ENCODE measurements around the gene MTFMT.

Gene MTFMT

DNA sequence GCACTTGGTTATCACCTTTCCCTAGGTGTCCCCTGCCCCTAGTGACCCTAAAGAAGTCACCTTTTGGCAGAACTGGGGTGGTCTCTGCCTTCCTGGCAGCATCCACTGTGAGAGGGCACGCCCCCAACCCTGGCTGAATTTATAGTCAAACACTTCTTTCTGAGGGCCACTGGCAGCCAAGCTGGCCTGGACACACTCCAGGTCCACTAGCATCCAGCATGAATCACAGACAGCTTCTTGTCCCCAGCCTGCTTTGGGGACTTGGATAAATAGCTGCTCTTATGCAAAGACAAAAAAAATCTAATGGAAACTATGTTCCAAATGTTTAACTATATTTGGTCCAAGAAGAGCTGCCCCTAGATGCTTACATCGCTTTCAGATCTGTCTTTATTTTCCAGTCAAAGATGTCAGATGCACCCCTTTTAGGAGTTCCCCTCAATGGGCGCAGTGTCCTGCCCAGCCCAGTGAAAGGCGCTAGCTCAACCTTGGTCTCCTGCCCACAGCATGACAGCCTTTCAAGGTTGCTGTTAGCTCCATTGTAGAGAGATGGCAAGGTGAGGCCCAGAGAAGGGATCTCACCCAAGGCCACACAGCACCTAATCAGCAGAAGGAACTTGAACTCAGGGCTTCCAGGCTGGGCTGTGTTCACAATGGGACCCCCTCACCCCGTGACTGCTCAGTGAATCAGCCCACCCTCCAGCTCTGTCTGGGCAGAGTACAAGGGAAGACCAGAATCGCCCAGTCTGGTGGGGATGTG, 31.4 kb upstream of the MTFMT start:
- Histone ChIP-seq H3K36me3 (ENCODE audit: insufficient read depth) (no peaks in the 10 kb centered on the region), H2AFZ (ENCODE audit: low read depth) (no peak overlapping the region), H3K79me2 (ENCODE audit: insufficient read depth, low read depth) (no peaks in the 10 kb centered on the region), H3K27me3 (ENCODE audit: insufficient read depth, low read depth) (peaks cover 2% of the 10 kb centered on the region; the same call in 1 of the 2 replicates), H3K4me2 (no peak overlapping the region), H4K20me1 (ENCODE audit: insufficient read depth) (no peaks in the 10 kb centered on the region), H3K27ac (no peak overlapping the region), H3K4me3 (IDR thresholded peaks at IDR 0.05; ENCODE audit: insufficient read depth, low read depth, low read length) (no peak overlapping the region), H3K9ac (no peak overlapping the region), H3K4me1 (ENCODE audit: low read depth, poor library complexity, severe bottlenecking) (no peaks in the 10 kb centered on the region)
- TF ChIP-seq, protein P1, sequence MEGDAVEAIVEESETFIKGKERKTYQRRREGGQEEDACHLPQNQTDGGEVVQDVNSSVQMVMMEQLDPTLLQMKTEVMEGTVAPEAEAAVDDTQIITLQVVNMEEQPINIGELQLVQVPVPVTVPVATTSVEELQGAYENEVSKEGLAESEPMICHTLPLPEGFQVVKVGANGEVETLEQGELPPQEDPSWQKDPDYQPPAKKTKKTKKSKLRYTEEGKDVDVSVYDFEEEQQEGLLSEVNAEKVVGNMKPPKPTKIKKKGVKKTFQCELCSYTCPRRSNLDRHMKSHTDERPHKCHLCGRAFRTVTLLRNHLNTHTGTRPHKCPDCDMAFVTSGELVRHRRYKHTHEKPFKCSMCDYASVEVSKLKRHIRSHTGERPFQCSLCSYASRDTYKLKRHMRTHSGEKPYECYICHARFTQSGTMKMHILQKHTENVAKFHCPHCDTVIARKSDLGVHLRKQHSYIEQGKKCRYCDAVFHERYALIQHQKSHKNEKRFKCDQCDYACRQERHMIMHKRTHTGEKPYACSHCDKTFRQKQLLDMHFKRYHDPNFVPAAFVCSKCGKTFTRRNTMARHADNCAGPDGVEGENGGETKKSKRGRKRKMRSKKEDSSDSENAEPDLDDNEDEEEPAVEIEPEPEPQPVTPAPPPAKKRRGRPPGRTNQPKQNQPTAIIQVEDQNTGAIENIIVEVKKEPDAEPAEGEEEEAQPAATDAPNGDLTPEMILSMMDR (conservative IDR thresholded peaks at IDR 0.05; ENCODE audit: low read depth, low read length), result no peak

DNA sequence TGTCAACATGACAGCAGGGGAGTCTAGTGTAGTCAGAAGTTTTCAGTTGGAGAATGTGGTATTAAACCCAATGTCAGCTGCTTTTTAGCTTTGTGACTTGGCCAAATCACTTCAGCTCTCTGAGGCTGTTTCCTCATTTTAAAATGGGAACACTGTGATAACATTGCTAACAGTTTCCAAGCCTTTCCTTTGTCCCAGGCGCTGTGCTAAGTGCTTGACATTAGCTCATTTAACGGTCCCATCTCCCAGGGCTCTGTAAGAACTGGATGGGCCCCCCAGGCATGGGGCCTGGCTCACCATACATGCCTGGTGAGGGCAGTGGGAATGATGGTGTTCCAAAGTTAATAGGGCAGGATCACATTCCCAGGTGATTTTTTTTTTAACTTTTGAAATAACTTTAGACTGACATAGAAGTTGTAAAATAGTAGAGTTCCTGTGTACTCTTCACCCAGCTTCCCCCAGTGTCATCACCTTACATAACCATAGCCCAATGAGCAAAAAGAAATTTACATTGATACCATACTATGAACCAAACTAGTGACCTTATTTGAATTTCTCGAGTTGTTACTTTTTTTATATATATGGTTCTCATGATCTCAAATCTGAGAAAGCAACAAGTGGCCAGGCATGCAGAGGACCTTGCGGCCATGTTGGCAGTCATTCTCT, 30.6 kb upstream of the MTFMT start:
- H3K4me1 ChIP-seq (ENCODE audit: low read depth, poor library complexity, severe bottlenecking), result peaks cover 5% of the 10 kb centered on the region
- no peaks in the 10 kb centered on the region for H3K27me3 ChIP-seq (ENCODE audit: insufficient read depth, low read depth)
- H3K27ac ChIP-seq, result no peak overlapping the region
- no peaks in the 10 kb centered on the region for H4K20me1 ChIP-seq (ENCODE audit: insufficient read depth)
- H2AFZ ChIP-seq (ENCODE audit: low read depth), result no peak overlapping the region
- no peak overlapping the region for H3K4me2 ChIP-seq
- TF ChIP-seq, protein P1 (conservative IDR thresholded peaks at IDR 0.05; ENCODE audit: low read depth, low read length), result no peak
- H3K79me2 ChIP-seq (ENCODE audit: insufficient read depth, low read depth), result no peaks in the 10 kb centered on the region
- no peak overlapping the region for H3K4me3 ChIP-seq (IDR thresholded peaks at IDR 0.05; ENCODE audit: insufficient read depth, low read depth, low read length)
- no peak overlapping the region for H3K9ac ChIP-seq
- H3K36me3 ChIP-seq (ENCODE audit: insufficient read depth), result no peaks in the 10 kb centered on the region

DNA sequence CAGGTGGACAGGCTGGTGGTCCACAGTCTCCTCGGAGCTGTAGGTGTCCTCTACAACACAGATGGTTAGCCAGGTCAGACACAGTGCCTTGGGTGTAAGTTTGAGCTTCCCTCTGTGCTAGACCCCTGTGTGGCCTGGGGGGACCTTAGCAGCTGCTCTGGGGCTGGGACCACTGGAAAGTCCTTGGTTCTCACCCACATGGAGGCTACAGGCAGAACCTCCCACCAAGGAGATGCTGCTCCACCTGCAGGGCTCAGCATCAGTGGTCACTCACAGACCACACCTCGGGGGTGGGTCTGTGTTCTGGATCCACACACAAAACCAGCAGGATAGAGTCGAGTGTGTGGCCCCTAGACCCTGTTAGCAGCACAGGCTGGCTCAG, 29.9 kb upstream of the MTFMT start:
- no peaks in the 10 kb centered on the region for H3K79me2 ChIP-seq (ENCODE audit: insufficient read depth, low read depth)
- no peak overlapping the region for H3K9ac ChIP-seq
- H3K27me3 ChIP-seq (ENCODE audit: insufficient read depth, low read depth), result no peaks in the 10 kb centered on the region
- peaks cover 5% of the 10 kb centered on the region for H3K4me1 ChIP-seq (ENCODE audit: low read depth, poor library complexity, severe bottlenecking)
- no peaks in the 10 kb centered on the region for H3K36me3 ChIP-seq (ENCODE audit: insufficient read depth)
- H2AFZ ChIP-seq (ENCODE audit: low read depth), result no peak overlapping the region
- TF ChIP-seq, protein P1 (conservative IDR thresholded peaks at IDR 0.05; ENCODE audit: low read depth, low read length), result no peak
- H3K27ac ChIP-seq, result no peak overlapping the region
- no peak overlapping the region for H3K4me3 ChIP-seq (IDR thresholded peaks at IDR 0.05; ENCODE audit: insufficient read depth, low read depth, low read length)
- no peaks in the 10 kb centered on the region for H4K20me1 ChIP-seq (ENCODE audit: insufficient read depth)
- H3K4me2 ChIP-seq, result no peak overlapping the region

DNA sequence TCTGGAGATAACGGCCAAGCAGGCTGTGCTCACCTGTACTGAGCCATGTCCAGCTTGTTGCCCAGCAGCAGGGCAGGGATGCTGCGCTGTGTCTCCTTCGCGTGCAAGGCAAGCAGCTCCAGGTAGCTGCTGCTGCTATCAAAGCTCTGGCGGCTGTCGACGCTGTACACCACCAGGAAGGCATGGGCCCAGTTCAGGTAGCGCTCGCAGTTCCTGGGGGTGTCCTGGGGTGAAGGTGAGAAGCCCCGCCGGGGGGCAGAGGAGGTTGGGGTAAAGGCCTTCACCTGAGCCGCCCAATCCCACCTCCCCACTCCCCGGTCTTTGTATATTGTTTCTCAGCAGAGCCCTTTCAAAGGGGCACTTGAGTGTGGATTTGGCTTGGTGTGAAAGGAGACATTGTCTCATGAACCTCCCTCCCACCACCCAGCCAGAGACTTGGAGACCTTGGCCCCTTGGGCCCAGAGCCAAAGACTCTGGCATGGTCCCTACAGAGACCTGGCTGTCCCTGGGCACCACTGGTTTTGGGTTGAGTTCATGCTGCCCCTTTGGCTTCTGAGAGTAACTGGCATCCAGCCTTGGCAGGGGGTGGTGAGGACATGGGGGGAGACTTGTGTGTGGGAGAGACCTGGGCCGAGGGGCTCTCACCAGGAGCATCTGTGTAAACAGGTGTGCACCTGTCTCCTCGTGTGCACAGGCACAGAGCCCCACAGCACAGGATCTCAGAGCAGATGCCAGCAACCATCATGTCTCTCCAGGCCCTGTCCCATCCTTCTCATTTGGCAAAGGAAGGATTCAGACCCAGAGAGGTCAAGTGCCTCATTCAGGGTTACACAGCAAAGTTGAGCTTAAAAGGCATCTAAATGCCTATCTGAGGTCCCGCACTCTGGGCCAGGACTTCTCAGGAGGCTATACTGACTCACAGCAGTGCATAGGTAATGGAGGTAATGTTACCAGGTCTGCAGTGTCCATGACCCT, 29.2 kb upstream of the MTFMT start:
- Histone ChIP-seq H3K36me3 (ENCODE audit: insufficient read depth) (no peaks in the 10 kb centered on the region), H3K9ac (no peak overlapping the region), H3K4me3 (IDR thresholded peaks at IDR 0.05; ENCODE audit: insufficient read depth, low read depth, low read length) (no peak overlapping the region), H4K20me1 (ENCODE audit: insufficient read depth) (no peaks in the 10 kb centered on the region), H3K4me2 (no peak overlapping the region), H3K27ac (no peak overlapping the region), H3K79me2 (ENCODE audit: insufficient read depth, low read depth) (no peaks in the 10 kb centered on the region), H3K27me3 (ENCODE audit: insufficient read depth, low read depth) (no peaks in the 10 kb centered on the region), H2AFZ (ENCODE audit: low read depth) (no peak overlapping the region), H3K4me1 (ENCODE audit: low read depth, poor library complexity, severe bottlenecking) (peaks cover 5% of the 10 kb centered on the region)
- TF ChIP-seq, protein P1 (conservative IDR thresholded peaks at IDR 0.05; ENCODE audit: low read depth, low read length), result no peak
